MCF 10A (cell line): ENCODE results near the gene NR1H2. TPM values are rescaled to one million over a fixed set of nuclear protein-coding genes. Genes with fewer than 3 reads are reported as not detected.

Experiments
- BruUV-seq: library from RNA; stranded (reverse); fragments of 400-500 nt; replicated peaks from 2 replicates; lab custom pipeline; 2021; lab: Mats Ljungman, UMichigan
- CTCF ChIA-PET: fragments of 300-600 bp; sonication (Branson Sonifier 250); formaldehyde crosslinking; extraction: SDS; loops from one replicate; lab custom pipeline; 2021; ENCODE audit warnings: antibody characterized with exemption, inconsistent platforms; lab: Yijun Ruan, JAX
- POLR2A ChIA-PET: fragments of 300-600, 350-650 bp; sonication (Branson Sonifier 250); formaldehyde crosslinking; extraction: SDS; loops from one replicate; lab custom pipeline; 2020; ENCODE audit warnings: antibody characterized with exemption, inconsistent platforms; lab: Yijun Ruan, JAX
- DNase-seq: peaks from one replicate; pipeline ENCODE4 v3.0.0-alpha.2; 2018; ENCODE audit not compliant: unreplicated experiment
- H3K27ac Mint-ChIP-seq: one replicate; pipeline ENCODE4 v1.8.0; 2022; ENCODE audit warnings: mild to moderate bottlenecking, low read depth, mixed read lengths; ENCODE audit not compliant: unreplicated experiment
- H3K27me3 Mint-ChIP-seq: one replicate; pipeline ENCODE4 v1.8.0; 2022; ENCODE audit warnings: mixed read lengths; ENCODE audit not compliant: insufficient read depth, unreplicated experiment
- H3K36me3 Mint-ChIP-seq: one replicate; pipeline ENCODE4 v1.8.0; 2022; ENCODE audit warnings: mild to moderate bottlenecking, moderate library complexity, mixed read lengths; ENCODE audit not compliant: insufficient read depth, unreplicated experiment
- H3K4me1 Mint-ChIP-seq: one replicate; pipeline ENCODE4 v1.8.0; 2022; ENCODE audit warnings: mixed read lengths; ENCODE audit not compliant: insufficient read depth, unreplicated experiment
- H3K4me3 Mint-ChIP-seq: one replicate; pipeline ENCODE4 v1.8.0; 2022; ENCODE audit warnings: mild to moderate bottlenecking, moderate library complexity, mixed read lengths; ENCODE audit not compliant: unreplicated experiment
- H3K9me3 Mint-ChIP-seq: one replicate; pipeline ENCODE4 v1.8.0; 2022; ENCODE audit warnings: mixed read lengths; ENCODE audit not compliant: unreplicated experiment
- CTCF ChIP-seq: fragments of 200-600 bp; IDR thresholded peaks from one replicate; pipeline ENCODE4 v1.8.0; 2022; ENCODE audit warnings: antibody characterized with exemption, mild to moderate bottlenecking; ENCODE audit not compliant: unreplicated experiment
- intact Hi-C: fragments of 100-400 bp; cut with micrococcal nuclease; formaldehyde crosslinking; loops from 2 replicates; pipeline ENCODE4 v1.14.1; 2022
- total RNA-seq: library from RNA; stranded (reverse); gene quantifications from 2 replicates; pipeline ENCODE4 v1.2.3, GENCODE V29; 2022

Gene NR1H2
- total RNA-seq, 1 experiment from 2014 or later, result 62.0 TPM

GRCh38 chr19:50432221-50433028 is 56.2 kb downstream of the NR1H2 start, which contains the start of gene MYBPC2:
Gene MYBPC2 (plus strand): TSS chr19:50432892. CDS start chr19:50432954, 62 bp downstream.
- POLR2A ChIA-PET, result interaction anchor here (0.6 kb wide), 1 partner anchor 1435 kb away, joined by 3 read pairs; no protein-coding TSS in a partner anchor
- TF ChIP-seq CTCF, result no peak
- CTCF ChIA-PET, result interaction anchor here (0.6 kb wide), 2 partner anchors 46 to 90 kb away, joined by 3 read pairs; no protein-coding TSS in a partner anchor
- Mint-ChIP-seq H3K4me1 (peaks cover 11% of the 10 kb centered on the region), H3K4me3 (peak within 1 kb of the TSS; percentile 75), H3K9me3 (no peaks in the 10 kb centered on the region), H3K27me3 (peaks cover 18% of the 10 kb centered on the region), H3K27ac (peak within 1 kb of the TSS; percentile 51), H3K36me3 (no peaks in the 10 kb centered on the region)
- BruUV-seq, result no TSS peak
- DNase-seq, result no peak
- intact Hi-C loops, result no loop called here

Other genes with a start within 250 kb of the NR1H2 start
- not detected in 2 replicates for gene IZUMO2, start 213.2 kb upstream of the NR1H2 start, total RNA-seq
- gene MYH14, start 172.8 kb upstream of the NR1H2 start, total RNA-seq, result not detected in 2 replicates
- gene KCNC3, start 47.1 kb upstream of the NR1H2 start, total RNA-seq, result not detected in 2 replicates
- 0.49 and 0.51 TPM in 2 replicates for gene NAPSA, start 10.8 kb upstream of the NR1H2 start, total RNA-seq
- 18.9 and 31.9 TPM in 2 replicates for gene POLD1, start 7.9 kb downstream of the NR1H2 start, total RNA-seq
- gene SPIB, start 42.5 kb downstream of the NR1H2 start, total RNA-seq, result not detected in 2 replicates
- not detected in 2 replicates for gene MYBPC2, start 56.4 kb downstream of the NR1H2 start, total RNA-seq
- 61.3 and 61.8 TPM in 2 replicates for gene EMC10, start 100.0 kb downstream of the NR1H2 start, total RNA-seq
- gene GARIN5A, start 100.4 kb downstream of the NR1H2 start, total RNA-seq, result 1.5 and 2.7 TPM in 2 replicates
- gene JOSD2, start 134.7 kb downstream of the NR1H2 start, total RNA-seq, result 65.8 and 76.9 TPM in 2 replicates
- not detected in 2 replicates for gene ASPDH, start 137.5 kb downstream of the NR1H2 start, total RNA-seq
- not detected in 2 replicates for gene LRRC4B, start 192.0 kb downstream of the NR1H2 start, total RNA-seq